Choroid plexus epithelial cell (primary cell): Measurements from ENCODE around the gene OR52E6.
A peak's percentile ranks its signal among the peaks of the same experiment; 100 is the strongest.

ENCODE experiments used
- DNase-seq: peaks from one replicate; pipeline ENCODE4 v3.0.0-alpha.2; 2010; ENCODE audit warnings: low read depth
- H3K4me3 ChIP-seq: 2 replicates; pipeline ENCODE4 v1.5.1; 2011; ENCODE audit warnings: low read depth, mild to moderate bottlenecking, control low read depth, low read length, moderate library complexity
- CTCF ChIP-seq: conservative IDR thresholded peaks from 2 replicates; pipeline ENCODE4 v1.5.1; 2011; ENCODE audit warnings: low read depth, mild to moderate bottlenecking, control low read depth, inconsistent platforms, low read length, moderate library complexity

OR52E6 gene

GRCh38 chr11:5831196-5831829 lies 10.4 kb downstream of the OR52E6 start:
- no peak overlapping the region for H3K4me3 ChIP-seq
- no peak for TF ChIP-seq CTCF
- DNase-seq, result no peak

- peak; percentile 5 for DNase-seq
- no peak overlapping the region for H3K4me3 ChIP-seq
- no peak for TF ChIP-seq CTCF
Observed at GRCh38 chr11:5818245-5818886, 23.3 kb downstream of the OR52E6 start.

GRCh38 chr11:5815534-5815933 lies 26.2 kb downstream of the OR52E6 start:
- no peak for DNase-seq
- H3K4me3 ChIP-seq, result no peak overlapping the region
- no peak for TF ChIP-seq CTCF

GRCh38 chr11:5809905-5810795 lies 31.5 kb downstream of the OR52E6 start:
- no peak for TF ChIP-seq CTCF
- no peak for DNase-seq
- H3K4me3 ChIP-seq, result no peak overlapping the region

GRCh38 chr11:5809122-5809519 lies 32.6 kb downstream of the OR52E6 start:
- TF ChIP-seq CTCF, result no peak
- peak overlapping the region; percentile 55 for H3K4me3 ChIP-seq
- DNase-seq, result peak; percentile 8

GRCh38 chr11:5808500-5809121 lies 33.1 kb downstream of the OR52E6 start, which contains the start of gene OR52N2:
Gene OR52N2, plus strand, starts transcription at chr11:5808924. Its CDS starts 11,412 bp downstream, at chr11:5820336.
- peak within 1 kb of the TSS; percentile 55 for H3K4me3 ChIP-seq
- peak; percentile 95 for TF ChIP-seq CTCF
- peak; percentile 81 for DNase-seq
